Type B pancreatic cell (in vitro differentiated cells): ENCODE data around the gene COA6. TPM values are rescaled to one million over a fixed set of nuclear protein-coding genes. Genes with fewer than 3 reads are reported as not detected.

ENCODE experiments used
- DNase-seq: peaks from one replicate; pipeline ENCODE4 v3.0.0; 2021; ENCODE audit warnings: mixed read lengths; ENCODE audit not compliant: unreplicated experiment; ENCODE audit errors: extremely low spot score
- H3K27ac Mint-ChIP-seq: 2 replicates; pipeline ENCODE4 v1.8.0; 2021; ENCODE audit warnings: mild to moderate bottlenecking, mixed read lengths
- H3K27me3 Mint-ChIP-seq: 2 replicates; pipeline ENCODE4 v1.8.0; 2021; ENCODE audit warnings: mixed read lengths
- H3K36me3 Mint-ChIP-seq: 2 replicates; pipeline ENCODE4 v1.8.0; 2021; ENCODE audit warnings: mixed read lengths
- H3K4me1 Mint-ChIP-seq: one replicate; pipeline ENCODE4 v1.8.0; 2021; ENCODE audit warnings: mixed read lengths; ENCODE audit not compliant: unreplicated experiment
- H3K4me3 Mint-ChIP-seq: 2 replicates; pipeline ENCODE4 v1.8.0; 2021; ENCODE audit warnings: mild to moderate bottlenecking, mixed read lengths
- H3K9me3 Mint-ChIP-seq: 2 replicates; pipeline ENCODE4 v1.8.0; 2021; ENCODE audit warnings: mixed read lengths
- CTCF ChIP-seq: fragments of 200-600 bp; sonication (generic); conservative IDR thresholded peaks from 2 replicates; pipeline ENCODE4 v1.5.0; 2021; ENCODE audit warnings: antibody characterized with exemption, mild to moderate bottlenecking
- long read RNA-seq: library from polyadenylated mRNA; unstranded; transcript quantifications from one replicate; pipeline ENCODE4 v2.0.0, GENCODE V29; 2020
- total RNA-seq: library from RNA; stranded (reverse); gene quantifications from 2 replicates; pipeline ENCODE4 v1.2.1, GENCODE V29; 2021; ENCODE audit warnings: low replicate concordance

The COA6 gene
- 36.4 and 39.1 TPM in 2 replicates for total RNA-seq
- long read RNA-seq, transcript COA6-203 (3 exons, 710 nt): major isoform, 16 of 20 reads
- long read RNA-seq, partial matches to known transcripts: 0 of 20 reads
- long read RNA-seq, other reads (novel, unspliced or antisense): 2 of 20 reads

- Mint-ChIP-seq H3K4me3 (peak within 1 kb of the TSS; percentile 96), H3K4me1 (peaks cover 15% of the 10 kb centered on the region), H3K9me3 (no peaks in the 10 kb centered on the region), H3K36me3 (peaks cover 16% of the 10 kb centered on the region), H3K27me3 (peaks cover 15% of the 10 kb centered on the region), H3K27ac (peak within 1 kb of the TSS; percentile 96)
- DNase-seq: peak; percentile 82
- peak; percentile 32 for TF ChIP-seq CTCF
Measured at GRCh38 chr1:234373064-234373958, at the start of gene COA6. Gene COA6, plus strand, starts transcription at chr1:234373456. Its CDS starts 11 bp downstream, at chr1:234373467.

GRCh38 chr1:234324821-234325220, 48.4 kb upstream of the COA6 start:
- Mint-ChIP-seq H3K4me1 (peaks cover 4% of the 10 kb centered on the region), H3K4me3 (no peak overlapping the region), H3K36me3 (no peaks in the 10 kb centered on the region), H3K27me3 (peaks cover 61% of the 10 kb centered on the region), H3K27ac (no peak overlapping the region), H3K9me3 (no peaks in the 10 kb centered on the region)
- DNase-seq: no peak
- no peak for TF ChIP-seq CTCF

- Mint-ChIP-seq H3K36me3 (no peaks in the 10 kb centered on the region), H3K27ac (no peak overlapping the region), H3K4me3 (peak overlapping the region; percentile 12), H3K9me3 (no peaks in the 10 kb centered on the region), H3K4me1 (peaks cover 4% of the 10 kb centered on the region), H3K27me3 (peaks cover 61% of the 10 kb centered on the region)
- no peak for TF ChIP-seq CTCF
- no peak for DNase-seq
Measured at GRCh38 chr1:234325878-234326496, 47.3 kb upstream of the COA6 start.

- Mint-ChIP-seq H3K9me3 (no peaks in the 10 kb centered on the region), H3K36me3 (no peaks in the 10 kb centered on the region), H3K4me1 (peaks cover 4% of the 10 kb centered on the region), H3K27me3 (peaks cover 62% of the 10 kb centered on the region), H3K27ac (no peak overlapping the region), H3K4me3 (no peak overlapping the region)
- TF ChIP-seq CTCF: peak; percentile 87
- DNase-seq: no peak
Measured at GRCh38 chr1:234326497-234327366, 46.5 kb upstream of the COA6 start.

GRCh38 chr1:234327577-234328164, 45.6 kb upstream of the COA6 start:
- Mint-ChIP-seq H3K27ac (no peak overlapping the region), H3K4me3 (no peak overlapping the region), H3K27me3 (peaks cover 64% of the 10 kb centered on the region), H3K4me1 (peaks cover 4% of the 10 kb centered on the region), H3K9me3 (no peaks in the 10 kb centered on the region), H3K36me3 (no peaks in the 10 kb centered on the region)
- no peak for DNase-seq
- TF ChIP-seq CTCF: no peak
